GM21737 (cell line): ENCODE data around the gene SDK1.

Experiments
- ATAC-seq: cut with Tn5 transposase; IDR thresholded peaks from one replicate; pipeline ENCODE4 v1.9.1; 2021; ENCODE audit warnings: mild to moderate bottlenecking, moderate library complexity; ENCODE audit not compliant: unreplicated experiment

Gene SDK1

GRCh38 chr7:4057289-4057616 lies 756.2 kb downstream of the SDK1 start:
- ATAC-seq = no peak

- no peak for ATAC-seq
Measured at GRCh38 chr7:4058158-4058557, 757.1 kb downstream of the SDK1 start.

GRCh38 chr7:4065190-4065589 lies 764.1 kb downstream of the SDK1 start:
- no peak for ATAC-seq

- no peak for ATAC-seq
Measured at GRCh38 chr7:4066206-4066605, 765.2 kb downstream of the SDK1 start.

GRCh38 chr7:4066626-4067475 lies 765.8 kb downstream of the SDK1 start:
- no peak for ATAC-seq

GRCh38 chr7:4067476-4067760 lies 766.4 kb downstream of the SDK1 start:
- ATAC-seq = no peak

- no peak for ATAC-seq
Measured at GRCh38 chr7:4067874-4068273, 766.8 kb downstream of the SDK1 start.

GRCh38 chr7:4068286-4068685 lies 767.2 kb downstream of the SDK1 start:
- ATAC-seq = no peak

GRCh38 chr7:4069268-4070095 lies 768.4 kb downstream of the SDK1 start:
- no peak for ATAC-seq

- ATAC-seq = no peak
Measured at GRCh38 chr7:4070214-4070613, 769.2 kb downstream of the SDK1 start.

GRCh38 chr7:4071370-4072058 lies 770.5 kb downstream of the SDK1 start:
- ATAC-seq = no peak

GRCh38 chr7:4072161-4072925 lies 771.3 kb downstream of the SDK1 start:
- no peak for ATAC-seq

- ATAC-seq = no peak
Measured at GRCh38 chr7:4073052-4073451, 772.0 kb downstream of the SDK1 start.

GRCh38 chr7:4073750-4074149 lies 772.7 kb downstream of the SDK1 start:
- no peak for ATAC-seq

- ATAC-seq = no peak
Measured at GRCh38 chr7:4074407-4074806, 773.4 kb downstream of the SDK1 start.

GRCh38 chr7:4074994-4075393 lies 773.9 kb downstream of the SDK1 start:
- no peak for ATAC-seq

GRCh38 chr7:4076701-4077294 lies 775.7 kb downstream of the SDK1 start:
- no peak for ATAC-seq

- ATAC-seq = no peak
Measured at GRCh38 chr7:4077980-4078379, 776.9 kb downstream of the SDK1 start.

- no peak for ATAC-seq
Measured at GRCh38 chr7:4078580-4078979, 777.5 kb downstream of the SDK1 start.

GRCh38 chr7:4079366-4079765 lies 778.3 kb downstream of the SDK1 start:
- no peak for ATAC-seq

- ATAC-seq = no peak
Measured at GRCh38 chr7:4079956-4080355, 778.9 kb downstream of the SDK1 start.
